Measurements from ENCODE around the gene PPM1H.

GRCh38 chr12:62694116-62694515, 240.8 kb downstream of the PPM1H start:
- TF ChIP-seq CTCF (IDR thresholded peaks at IDR 0.05; ENCODE audit: low read depth, low read length) (no peak), POLR2A (IDR thresholded peaks at IDR 0.05; ENCODE audit: extremely low read depth, insufficient read length) (no peak), MAX (IDR thresholded peaks at IDR 0.05; ENCODE audit: low read depth, low read length) (no peak), MYC (IDR thresholded peaks at IDR 0.05; ENCODE audit: low read depth, low read length) (no peak)
